Tibial artery (tissue), 4 donors: ENCODE measurements around the gene SORCS2.

Experiments used
- DNase-seq, 2 donors: peaks; one replicate each; pipeline ENCODE4 v3.0.0-alpha.2; 2019
- H3K27ac ChIP-seq, 2 donors: fragments of 200-600 bp; sonication (generic) in 1 of 2; 1 replicate in 1 of 2; 2 replicates in 1 of 2; pipeline ENCODE4 v1.5.1; 2018 to 2019; ENCODE audit warnings: mild to moderate bottlenecking in 1 of 2
- H3K27me3 ChIP-seq, 2 donors: fragments of 200-600 bp; sonication (generic) in 1 of 2; one replicate each; pipeline versions ENCODE4 v1.5.1 to v1.6.0; 2016 to 2019
- H3K36me3 ChIP-seq, 3 donors: fragments of 200-600 bp; sonication (generic) in 2 of 3; one replicate each; pipeline ENCODE4 v1.5.1; 2016 to 2019; ENCODE audit warnings: mild to moderate bottlenecking in 2 of 3
- H3K4me1 ChIP-seq, 4 donors: fragments of 200-600 bp; sonication (generic) in 2 of 4; 1 replicate in 3 of 4; 2 replicates in 1 of 4; pipeline ENCODE4 v1.5.1; 2016 to 2019
- H3K4me3 ChIP-seq, 2 donors: fragments of 200-600 bp; sonication (generic) in 1 of 2; 1 replicate in 1 of 2; 2 replicates in 1 of 2; pipeline ENCODE4 v1.5.1; 2018 to 2019; ENCODE audit warnings: mild to moderate bottlenecking in 2 of 2
- H3K9me3 ChIP-seq, 3 donors: fragments of 200-600 bp; sonication (generic) in 1 of 3; one replicate each; pipeline ENCODE4 v1.5.1; 2016 to 2019
- intact Hi-C: fragments of 100-400 bp; cut with DNase I; formaldehyde crosslinking; loops from one replicate; pipeline ENCODE4 v1.15.0; 2023; ENCODE audit warnings: low total_unique reads
- TF ChIP-seq, protein P1 (sequence below), 2 experiments: fragments of 200-600 bp in 1 of 2; fragments of 450-650 bp in 1 of 2; IDR thresholded peaks; one replicate each; pipeline ENCODE4 v1.5.1; 2017 to 2019; ENCODE audit warnings: antibody characterized with exemption in 2 of 2, mild to moderate bottlenecking in 1 of 2, moderate library complexity in 1 of 2

The SORCS2 gene

DNA sequence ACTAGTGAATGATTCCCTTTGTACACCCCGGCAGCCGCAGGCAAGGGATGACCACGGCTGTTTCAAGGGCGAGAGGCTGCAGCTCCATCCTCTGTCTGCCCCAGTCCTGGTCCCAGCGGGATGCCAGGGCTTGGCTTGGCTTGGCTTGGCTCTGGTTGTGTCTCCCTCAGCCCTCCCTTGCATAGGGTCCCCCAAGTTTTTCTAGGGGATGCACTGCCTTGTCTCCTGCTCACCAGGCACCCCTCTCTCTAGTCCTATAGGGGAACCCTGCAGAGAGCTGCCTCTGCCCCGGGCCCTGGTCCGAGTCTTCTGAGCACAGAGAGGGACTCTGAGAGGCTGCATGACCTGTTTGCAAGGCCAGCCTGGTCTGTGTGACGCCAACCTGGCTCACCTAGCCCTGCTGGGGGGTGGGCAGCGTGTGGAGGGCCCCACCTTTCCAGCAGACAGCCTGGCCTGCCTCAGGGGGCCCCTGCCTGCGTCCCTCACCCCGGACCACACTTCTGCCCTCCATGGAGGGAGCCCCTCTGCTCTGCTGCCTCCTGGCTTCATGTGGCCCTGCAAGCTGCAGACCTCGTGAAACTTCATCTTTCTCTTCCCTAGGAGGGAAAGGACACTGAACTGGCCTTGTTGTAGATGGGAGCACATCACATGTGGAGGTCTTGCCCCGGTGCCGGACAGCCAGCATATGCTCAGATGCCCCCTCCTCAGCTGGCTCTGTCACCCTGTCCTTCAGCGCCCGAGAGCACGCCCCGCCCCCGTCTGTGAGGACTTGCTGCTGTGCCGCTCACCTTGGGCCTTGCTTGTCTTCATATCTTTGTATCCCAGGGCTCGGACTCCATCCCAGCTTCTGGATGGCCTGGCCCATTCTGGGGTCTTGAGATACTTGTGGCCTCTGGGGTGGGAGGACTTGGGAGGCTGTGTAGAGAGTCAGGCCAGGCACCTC lies 16.4 kb downstream of the SORCS2 start:
- peak overlapping the region in 1 of 2 donors; percentile 76 for H3K27ac ChIP-seq
- H3K4me1 ChIP-seq: peaks cover 0 to 33% (median 23%) of the 10 kb centered on the region in 4 donors
- H3K9me3 ChIP-seq: no peaks in the 10 kb centered on the region
- no peak for DNase-seq
- no peaks in the 10 kb centered on the region for H3K36me3 ChIP-seq
- H3K27me3 ChIP-seq: peaks cover 0 to 3% of the 10 kb centered on the region in 2 donors
- intact Hi-C loops: no loop called here
- no peak overlapping the region for H3K4me3 ChIP-seq
- TF ChIP-seq, protein P1, sequence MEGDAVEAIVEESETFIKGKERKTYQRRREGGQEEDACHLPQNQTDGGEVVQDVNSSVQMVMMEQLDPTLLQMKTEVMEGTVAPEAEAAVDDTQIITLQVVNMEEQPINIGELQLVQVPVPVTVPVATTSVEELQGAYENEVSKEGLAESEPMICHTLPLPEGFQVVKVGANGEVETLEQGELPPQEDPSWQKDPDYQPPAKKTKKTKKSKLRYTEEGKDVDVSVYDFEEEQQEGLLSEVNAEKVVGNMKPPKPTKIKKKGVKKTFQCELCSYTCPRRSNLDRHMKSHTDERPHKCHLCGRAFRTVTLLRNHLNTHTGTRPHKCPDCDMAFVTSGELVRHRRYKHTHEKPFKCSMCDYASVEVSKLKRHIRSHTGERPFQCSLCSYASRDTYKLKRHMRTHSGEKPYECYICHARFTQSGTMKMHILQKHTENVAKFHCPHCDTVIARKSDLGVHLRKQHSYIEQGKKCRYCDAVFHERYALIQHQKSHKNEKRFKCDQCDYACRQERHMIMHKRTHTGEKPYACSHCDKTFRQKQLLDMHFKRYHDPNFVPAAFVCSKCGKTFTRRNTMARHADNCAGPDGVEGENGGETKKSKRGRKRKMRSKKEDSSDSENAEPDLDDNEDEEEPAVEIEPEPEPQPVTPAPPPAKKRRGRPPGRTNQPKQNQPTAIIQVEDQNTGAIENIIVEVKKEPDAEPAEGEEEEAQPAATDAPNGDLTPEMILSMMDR (IDR thresholded peaks at IDR 0.05): no peak

DNA sequence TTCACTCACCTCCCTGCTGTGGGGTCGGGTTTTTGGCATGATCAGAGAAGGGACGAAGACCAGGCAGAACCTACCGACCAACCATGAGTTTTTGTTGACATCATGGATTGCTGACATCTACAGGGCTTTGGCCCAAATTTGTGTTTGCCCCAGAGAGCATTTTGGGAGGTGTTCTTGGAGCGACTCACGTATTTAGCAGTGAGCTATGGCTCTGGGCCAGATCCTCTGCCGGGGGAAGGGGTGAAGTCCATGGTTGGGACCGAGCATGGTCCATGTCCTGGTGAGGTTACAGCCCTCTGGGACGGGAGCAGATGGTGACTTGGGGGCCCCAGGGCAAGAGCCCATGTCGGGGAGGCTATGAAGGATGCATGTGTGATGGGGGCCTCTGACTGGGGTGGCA lies 17.4 kb downstream of the SORCS2 start:
- peaks cover 0 to 3% of the 10 kb centered on the region in 2 donors for H3K27me3 ChIP-seq
- no peaks in the 10 kb centered on the region for H3K36me3 ChIP-seq
- DNase-seq: no peak
- TF ChIP-seq, protein P1 (IDR thresholded peaks at IDR 0.05): no peak
- H3K27ac ChIP-seq: no peak overlapping the region
- H3K4me3 ChIP-seq: no peak overlapping the region
- peaks cover 0 to 5% (median 0%) of the 10 kb centered on the region in 3 donors for H3K9me3 ChIP-seq
- intact Hi-C loops: no loop called here
- peaks cover 0 to 33% (median 23%) of the 10 kb centered on the region in 4 donors for H3K4me1 ChIP-seq

DNA sequence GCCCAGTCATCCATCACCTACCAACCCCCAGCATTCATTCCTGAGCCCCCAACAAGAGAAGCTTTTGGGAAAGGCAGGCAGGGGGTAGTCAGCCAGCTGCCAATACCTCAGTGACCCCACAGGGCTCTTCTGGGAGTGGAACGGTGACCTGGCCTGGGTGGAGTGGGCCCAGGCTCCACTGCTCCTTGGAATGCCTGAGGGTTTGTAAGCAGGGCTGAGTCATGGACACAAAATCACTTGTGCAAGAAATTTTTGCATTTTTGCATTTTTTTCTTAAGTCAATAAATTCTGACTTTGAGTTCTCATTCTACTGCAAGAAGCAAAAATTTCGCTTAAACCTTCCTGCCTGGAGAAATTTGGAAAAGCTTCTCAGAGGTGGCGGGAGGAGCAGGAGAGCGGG lies 18.5 kb downstream of the SORCS2 start:
- intact Hi-C loops: no loop called here
- Histone ChIP-seq H3K4me1 (peaks cover 0 to 32% (median 23%) of the 10 kb centered on the region in 4 donors), H3K36me3 (no peaks in the 10 kb centered on the region), H3K27ac (no peak overlapping the region), H3K9me3 (peaks cover 0 to 5% (median 0%) of the 10 kb centered on the region in 3 donors), H3K4me3 (no peak overlapping the region), H3K27me3 (peaks cover 0 to 3% of the 10 kb centered on the region in 2 donors)
- DNase-seq: no peak
- TF ChIP-seq, protein P1 (IDR thresholded peaks at IDR 0.05): no peak

DNA sequence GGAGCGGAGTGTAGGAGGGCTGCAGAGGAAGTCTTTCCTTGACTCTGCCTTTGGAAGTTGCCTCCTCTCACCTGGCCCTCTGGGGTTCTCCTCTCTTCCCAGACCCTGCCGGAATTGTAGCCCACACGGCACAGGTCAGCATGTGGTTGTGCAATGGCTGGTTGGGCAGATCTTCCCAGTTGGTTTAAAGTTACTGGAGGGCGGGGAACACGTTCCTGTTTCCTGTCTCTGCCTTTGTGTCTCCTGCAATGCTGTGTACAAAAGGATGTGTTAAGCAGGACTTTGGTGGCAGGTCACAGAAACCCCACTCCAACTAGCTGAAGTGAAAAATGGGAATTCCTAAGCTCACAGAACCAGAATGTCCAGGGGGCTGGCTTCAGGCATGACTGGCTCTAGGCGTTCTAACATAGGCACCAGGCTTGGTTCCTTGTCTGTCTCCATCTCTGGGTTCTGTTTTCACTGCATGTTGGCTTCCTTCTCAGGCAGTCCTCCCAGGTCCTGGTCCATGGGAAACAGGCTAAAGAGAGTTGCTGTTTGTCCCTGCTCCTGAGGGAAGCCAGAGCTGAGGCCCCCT lies 19.9 kb downstream of the SORCS2 start:
- TF ChIP-seq, protein P1 (IDR thresholded peaks at IDR 0.05): no peak
- Histone ChIP-seq H3K4me3 (no peak overlapping the region), H3K9me3 (peaks cover 0 to 5% (median 0%) of the 10 kb centered on the region in 3 donors), H3K27me3 (peaks cover 0 to 3% of the 10 kb centered on the region in 2 donors), H3K27ac (no peak overlapping the region), H3K4me1 (peaks cover 0 to 18% (median 11%) of the 10 kb centered on the region in 4 donors), H3K36me3 (no peaks in the 10 kb centered on the region)
- DNase-seq: no peak
- intact Hi-C loops: no loop called here

DNA sequence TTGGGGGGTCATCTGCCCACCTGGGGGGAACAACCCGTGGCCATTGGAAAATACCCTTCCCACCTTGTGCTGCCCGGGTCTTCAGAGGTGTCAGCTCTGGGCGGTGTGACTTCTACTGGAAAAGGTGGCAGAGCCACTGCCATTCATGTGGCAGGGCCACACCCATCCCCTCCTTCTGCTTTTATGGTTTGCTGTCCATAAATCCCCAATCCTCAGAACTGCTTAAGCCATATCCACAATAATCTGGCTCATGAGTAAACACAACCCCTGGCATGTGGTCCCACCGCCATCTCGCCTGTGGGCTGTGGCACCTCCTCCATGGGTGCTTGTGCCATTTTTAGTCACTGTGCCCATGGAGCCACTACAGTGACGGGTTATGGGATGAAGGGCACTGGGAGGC lies 20.6 kb downstream of the SORCS2 start:
- DNase-seq: no peak
- H3K27me3 ChIP-seq: peaks cover 0 to 3% of the 10 kb centered on the region in 2 donors
- TF ChIP-seq, protein P1 (IDR thresholded peaks at IDR 0.05): no peak
- no peak overlapping the region for H3K27ac ChIP-seq
- peaks cover 0 to 11% (median 4%) of the 10 kb centered on the region in 4 donors for H3K4me1 ChIP-seq
- no peaks in the 10 kb centered on the region for H3K36me3 ChIP-seq
- H3K9me3 ChIP-seq: peaks cover 0 to 5% (median 0%) of the 10 kb centered on the region in 3 donors
- intact Hi-C loops: no loop called here
- H3K4me3 ChIP-seq: no peak overlapping the region
